Right lobe of liver (tissue), 4 donors: ENCODE data around the gene CBFA2T2.

Experiments
- CTCF ChIP-seq, 4 donors: fragments of 200-600 bp in 3 of 4; fragments of 450-650 bp in 1 of 4; IDR thresholded peaks; one replicate each; pipeline versions ENCODE4 v1.5.1 to v1.8.0; 2016 to 2022; ENCODE audit warnings: antibody characterized with exemption in 4 of 4, mild to moderate bottlenecking in 2 of 4
- POLR2A ChIP-seq: fragments of 450-650 bp; IDR thresholded peaks from one replicate; pipeline ENCODE4 v1.6.1; 2017; ENCODE audit warnings: antibody characterized with exemption, mild to moderate bottlenecking
- donor health status: DM: no; HTN: no; CAD: no.
- donor health status: DM: no; HTN: no; CAD: no.
- donor health status: DM: no; HTN: yes; CAD: no.

DNA sequence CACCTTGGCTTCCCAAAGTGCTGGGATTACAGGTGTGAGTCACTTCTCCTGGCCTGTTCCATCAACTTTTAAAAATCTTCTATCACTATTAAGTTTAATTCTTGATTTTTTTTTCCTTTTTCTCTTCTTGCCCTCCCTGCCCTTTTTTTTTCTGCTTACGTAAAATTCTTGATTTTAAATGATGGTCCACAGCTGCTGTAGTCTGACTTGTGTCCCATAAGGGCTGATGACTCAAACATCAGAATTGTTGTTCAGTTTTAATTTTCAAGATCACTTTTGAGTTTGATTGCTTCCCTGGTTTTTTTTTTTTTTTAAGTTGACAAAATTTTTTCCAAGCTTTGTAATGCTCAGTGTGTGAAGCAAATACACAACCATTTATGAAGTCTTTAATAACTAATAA, 61.9 kb downstream of the CBFA2T2 start:
- TF ChIP-seq CTCF (IDR thresholded peaks at IDR 0.05) (no peak), POLR2A (no peak)
